DMS 273 treated with DMSO at 0.1 percent for 48 hours (cell line): ENCODE results near the gene PTPRE.
"Not testable (repeated sequence)": the region's sequence is repeated elsewhere in the genome, so short reads cannot be mapped to it uniquely, and the experiment has no call there.

Source experiments
- DNase-seq: peaks from one replicate; lab custom pipeline; 2025; lab: John Stamatoyannopoulos, UW

The PTPRE gene

GRCh38 chr10:128072941-128073645 is 166.2 kb downstream of the PTPRE start:
- DNase-seq: no peak

- no peak for DNase-seq
Measured at GRCh38 chr10:128073890-128074289, 167.0 kb downstream of the PTPRE start.

- DNase-seq: no peak
Measured at GRCh38 chr10:128074589-128074988, 167.7 kb downstream of the PTPRE start.

- DNase-seq: no peak
Measured at GRCh38 chr10:128077155-128077875, 170.4 kb downstream of the PTPRE start.

GRCh38 chr10:128078136-128078969 is 171.4 kb downstream of the PTPRE start:
- no peak for DNase-seq

GRCh38 chr10:128080231-128080630 is 173.3 kb downstream of the PTPRE start:
- DNase-seq: no peak

- no peak for DNase-seq
Measured at GRCh38 chr10:128080641-128081040, 173.7 kb downstream of the PTPRE start.

GRCh38 chr10:128081222-128081621 is 174.3 kb downstream of the PTPRE start:
- DNase-seq: no peak

GRCh38 chr10:128081720-128082119 is 174.8 kb downstream of the PTPRE start:
- no peak for DNase-seq

- DNase-seq: no peak
Measured at GRCh38 chr10:128083191-128083895, 176.4 kb downstream of the PTPRE start.

- no peak for DNase-seq
Measured at GRCh38 chr10:128084364-128084763, 177.5 kb downstream of the PTPRE start.

GRCh38 chr10:128084991-128085390 is 178.1 kb downstream of the PTPRE start:
- DNase-seq: no peak

- DNase-seq: peak; percentile 19
Measured at GRCh38 chr10:128086003-128086863, 179.3 kb downstream of the PTPRE start.

- no peak for DNase-seq
Measured at GRCh38 chr10:128087146-128087883, 180.4 kb downstream of the PTPRE start.

GRCh38 chr10:128087884-128088709 is 181.2 kb downstream of the PTPRE start:
- DNase-seq: no peak

GRCh38 chr10:128091636-128092210 is 184.8 kb downstream of the PTPRE start:
- no peak for DNase-seq

GRCh38 chr10:128092454-128092853 is 185.6 kb downstream of the PTPRE start:
- no peak for DNase-seq

GRCh38 chr10:128094596-128094995 is 187.7 kb downstream of the PTPRE start:
- not testable (repeated sequence) for DNase-seq
